Measurements from ENCODE around the gene UQCC3. TPM values are rescaled to one million over a fixed set of nuclear protein-coding genes. Genes with fewer than 3 reads are reported as not detected.

The UQCC3 gene
- total and polyA plus RNA-seq, 9 of the 15 experiments (the other 6 are each of a cell fraction or from before 2014, with no cell fraction given): 3.3 to 44.3 (median 8.0) TPM

DNA sequence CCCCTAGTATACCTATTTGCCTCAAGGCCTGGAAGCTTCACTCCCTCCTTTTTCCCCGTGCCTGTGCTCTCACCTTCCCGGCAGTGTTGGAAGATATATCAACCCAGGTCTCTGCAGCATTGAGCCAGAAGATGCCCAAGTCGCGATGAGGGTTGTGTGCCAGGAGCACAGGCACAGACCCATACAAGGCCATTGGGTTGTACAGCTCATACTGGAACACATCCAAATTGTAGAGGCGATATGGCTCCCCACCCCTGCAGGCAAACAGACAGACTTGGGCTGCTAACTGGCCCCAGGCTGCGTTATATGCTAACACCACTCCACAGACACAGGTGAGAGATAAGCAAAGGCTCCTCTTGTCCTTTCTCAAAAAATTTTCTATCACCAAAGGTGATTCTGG lies 39.0 kb upstream of the UQCC3 start:
- Histone ChIP-seq H3K79me2 (ENCODE audit: control insufficient read depth, insufficient read depth, low read length) (no peaks in the 10 kb centered on the region; the same call in 2 of the 3 replicates), H4K20me1 (replicated peaks; ENCODE audit: control insufficient read depth, insufficient read depth, low read length) (no peaks in the 10 kb centered on the region; the same call in 1 of the 2 replicates), H3K36me3 (ENCODE audit: control insufficient read depth, insufficient read depth, low read length) (peaks cover 97% of the 10 kb centered on the region), H3K9ac (ENCODE audit: insufficient read depth in 1 of 2, low read depth in 2 of 2, low read length in 2 of 2) (peak overlapping the region in 1 of 2 experiments; percentile 71; a peak in 1 of 4 replicates), H3K9me3 (replicated peaks; ENCODE audit: control insufficient read depth, insufficient read depth, low read depth, low read length) (no peaks in the 10 kb centered on the region), H3K4me1 (replicated peaks in 1 of 2; ENCODE audit: control insufficient read depth in 2 of 2, insufficient read depth in 2 of 2, low read length in 2 of 2) (no peaks in the 10 kb centered on the region), H3K27ac (ENCODE audit: extremely low read depth, low read depth, low read length) (no peak overlapping the region), H3K4me3 (no peak overlapping the region), H3K4me2 (ENCODE audit: insufficient read depth, low read length) (no peak overlapping the region), H3K9me1 (ENCODE audit: control insufficient read depth, insufficient read depth, low read length) (no peaks in the 10 kb centered on the region), H2AFZ (ENCODE audit: low read depth, low read length) (no peak overlapping the region), H3K27me3 (ENCODE audit: control insufficient read depth in 2 of 2, insufficient read depth in 2 of 2, low read length in 2 of 2) (no peaks in the 10 kb centered on the region)
- FAIRE-seq: no peak
- no peak for ATAC-seq
- no TSS peak for BruUV-seq (replicated peaks)
- POLR2A ChIA-PET: no interaction called here
- intact Hi-C loops (cut with micrococcal nuclease) (no loop called here), in situ Hi-C loops (cut with MboI) (no loop called here)
- CTCF ChIA-PET (ENCODE audit: low intra/inter-chr PET ratio): no interaction called here
- DNase-seq (ENCODE audit: extremely low read depth in 1 of 4, low spot score in 3 of 4): no peak
- 96% methylated on average over 6 of the region's 6 CpGs for WGBS (ENCODE audit: insufficient coverage, low coverage, missing lambda C conversion rate)
- TF ChIP-seq, protein P1, sequence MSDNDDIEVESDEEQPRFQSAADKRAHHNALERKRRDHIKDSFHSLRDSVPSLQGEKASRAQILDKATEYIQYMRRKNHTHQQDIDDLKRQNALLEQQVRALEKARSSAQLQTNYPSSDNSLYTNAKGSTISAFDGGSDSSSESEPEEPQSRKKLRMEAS (CRISPR knock-in tag; IDR thresholded peaks at IDR 0.05): no peak
- TF ChIP-seq PCBP1 (IDR thresholded peaks at IDR 0.05; ENCODE audit: low read depth, low read length, poor library complexity, severe bottlenecking) (no peak), TOE1 (IDR thresholded peaks at IDR 0.05; ENCODE audit: borderline replicate concordance) (no peak), TOE1 (CRISPR knock-in tag; IDR thresholded peaks at IDR 0.05; ENCODE audit: borderline replicate concordance, low read depth) (no peak), GTF2A2 (tag; IDR thresholded peaks at IDR 0.05) (no peak), EZH2 (IDR thresholded peaks at IDR 0.05; ENCODE audit: borderline replicate concordance, low read depth, low read length) (no peak), ZBTB7A (IDR thresholded peaks at IDR 0.05; ENCODE audit: borderline replicate concordance, control insufficient read depth, low read depth, low read length) (no peak), ZNF586 (CRISPR knock-in tag; conservative IDR thresholded peaks at IDR 0.05) (no peak), CEBPG (CRISPR knock-in tag; IDR thresholded peaks at IDR 0.05) (no peak), CEBPG (tag; conservative IDR thresholded peaks at IDR 0.05 in 1 of 2, IDR thresholded peaks at IDR 0.05 in 1 of 2) (no peak), RAD51 (IDR thresholded peaks at IDR 0.05; ENCODE audit: borderline replicate concordance, low read depth) (no peak)
- TF ChIP-seq, protein P2, sequence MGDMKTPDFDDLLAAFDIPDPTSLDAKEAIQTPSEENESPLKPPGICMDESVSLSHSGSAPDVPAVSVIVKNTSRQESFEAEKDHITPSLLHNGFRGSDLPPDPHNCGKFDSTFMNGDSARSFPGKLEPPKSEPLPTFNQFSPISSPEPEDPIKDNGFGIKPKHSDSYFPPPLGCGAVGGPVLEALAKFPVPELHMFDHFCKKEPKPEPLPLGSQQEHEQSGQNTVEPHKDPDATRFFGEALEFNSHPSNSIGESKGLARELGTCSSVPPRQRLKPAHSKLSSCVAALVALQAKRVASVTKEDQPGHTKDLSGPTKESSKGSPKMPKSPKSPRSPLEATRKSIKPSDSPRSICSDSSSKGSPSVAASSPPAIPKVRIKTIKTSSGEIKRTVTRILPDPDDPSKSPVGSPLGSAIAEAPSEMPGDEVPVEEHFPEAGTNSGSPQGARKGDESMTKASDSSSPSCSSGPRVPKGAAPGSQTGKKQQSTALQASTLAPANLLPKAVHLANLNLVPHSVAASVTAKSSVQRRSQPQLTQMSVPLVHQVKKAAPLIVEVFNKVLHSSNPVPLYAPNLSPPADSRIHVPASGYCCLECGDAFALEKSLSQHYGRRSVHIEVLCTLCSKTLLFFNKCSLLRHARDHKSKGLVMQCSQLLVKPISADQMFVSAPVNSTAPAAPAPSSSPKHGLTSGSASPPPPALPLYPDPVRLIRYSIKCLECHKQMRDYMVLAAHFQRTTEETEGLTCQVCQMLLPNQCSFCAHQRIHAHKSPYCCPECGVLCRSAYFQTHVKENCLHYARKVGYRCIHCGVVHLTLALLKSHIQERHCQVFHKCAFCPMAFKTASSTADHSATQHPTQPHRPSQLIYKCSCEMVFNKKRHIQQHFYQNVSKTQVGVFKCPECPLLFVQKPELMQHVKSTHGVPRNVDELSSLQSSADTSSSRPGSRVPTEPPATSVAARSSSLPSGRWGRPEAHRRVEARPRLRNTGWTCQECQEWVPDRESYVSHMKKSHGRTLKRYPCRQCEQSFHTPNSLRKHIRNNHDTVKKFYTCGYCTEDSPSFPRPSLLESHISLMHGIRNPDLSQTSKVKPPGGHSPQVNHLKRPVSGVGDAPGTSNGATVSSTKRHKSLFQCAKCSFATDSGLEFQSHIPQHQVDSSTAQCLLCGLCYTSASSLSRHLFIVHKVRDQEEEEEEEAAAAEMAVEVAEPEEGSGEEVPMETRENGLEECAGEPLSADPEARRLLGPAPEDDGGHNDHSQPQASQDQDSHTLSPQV (IDR thresholded peaks at IDR 0.05): no peak
- TF ChIP-seq, protein P3, sequence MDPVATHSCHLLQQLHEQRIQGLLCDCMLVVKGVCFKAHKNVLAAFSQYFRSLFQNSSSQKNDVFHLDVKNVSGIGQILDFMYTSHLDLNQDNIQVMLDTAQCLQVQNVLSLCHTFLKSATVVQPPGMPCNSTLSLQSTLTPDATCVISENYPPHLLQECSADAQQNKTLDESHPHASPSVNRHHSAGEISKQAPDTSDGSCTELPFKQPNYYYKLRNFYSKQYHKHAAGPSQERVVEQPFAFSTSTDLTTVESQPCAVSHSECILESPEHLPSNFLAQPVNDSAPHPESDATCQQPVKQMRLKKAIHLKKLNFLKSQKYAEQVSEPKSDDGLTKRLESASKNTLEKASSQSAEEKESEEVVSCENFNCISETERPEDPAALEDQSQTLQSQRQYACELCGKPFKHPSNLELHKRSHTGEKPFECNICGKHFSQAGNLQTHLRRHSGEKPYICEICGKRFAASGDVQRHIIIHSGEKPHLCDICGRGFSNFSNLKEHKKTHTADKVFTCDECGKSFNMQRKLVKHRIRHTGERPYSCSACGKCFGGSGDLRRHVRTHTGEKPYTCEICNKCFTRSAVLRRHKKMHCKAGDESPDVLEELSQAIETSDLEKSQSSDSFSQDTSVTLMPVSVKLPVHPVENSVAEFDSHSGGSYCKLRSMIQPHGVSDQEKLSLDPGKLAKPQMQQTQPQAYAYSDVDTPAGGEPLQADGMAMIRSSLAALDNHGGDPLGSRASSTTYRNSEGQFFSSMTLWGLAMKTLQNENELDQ (CRISPR knock-in tag; IDR thresholded peaks at IDR 0.05; ENCODE audit: borderline replicate concordance): no peak
